T-cell (primary cell): ENCODE results near the gene CDIPT. TPM values are rescaled to one million over a fixed set of nuclear protein-coding genes. Genes with fewer than 3 reads are reported as not detected.

Experiments
- ATAC-seq, 4 experiments: fragments of 200-7000 bp in 3 of 4; fragments of 150-1000 bp in 1 of 4; cut with Tn5 transposase; replicated peaks in 1 of 4; 1 replicate in 3 of 4; 2 replicates in 1 of 4; pipeline ENCODE4 v1.10.0; 2021; ENCODE audit warnings: moderate library complexity in 3 of 4, mild to moderate bottlenecking in 2 of 4, moderate number of reproducible peaks in 1 of 4
- CTCF ChIA-PET, 2 donors: fragments of 300-600 bp; sonication (Branson Sonifier 250); formaldehyde crosslinking; loops; one replicate each; lab custom pipeline; 2022; ENCODE audit warnings: antibody characterized with exemption in 2 of 2; lab: Charles Lee
- POLR2A ChIA-PET, 2 donors: fragments of 300-600 bp; sonication (Branson Sonifier 250); formaldehyde crosslinking; loops; one replicate each; lab custom pipeline; 2022; ENCODE audit warnings: antibody characterized with exemption in 2 of 2; lab: Charles Lee
- DNase-seq, 35 experiments: peaks; one replicate each; pipeline versions ENCODE4 v3.0.0 to v3.0.0-alpha.2; 2013 to 2023
- H3K27ac ChIP-seq: one replicate; pipeline ENCODE4 v1.5.1; 2013; ENCODE audit warnings: low read length
- H3K27me3 ChIP-seq, 2 experiments: replicated peaks in 1 of 2; 1 replicate in 1 of 2; 2 replicates in 1 of 2; pipeline versions ENCODE4 v1.6.1 to v1.7.0; 2013; ENCODE audit warnings: low read length in 1 of 2, mixed read lengths in 1 of 2; ENCODE audit not compliant: control insufficient read depth in 2 of 2, insufficient read depth in 2 of 2; ENCODE audit errors: extremely low read depth in 1 of 2
- H3K36me3 ChIP-seq, 2 donors: 1 replicate in 1 of 2; 2 replicates in 1 of 2; pipeline versions ENCODE4 v1.6.1 to v1.7.0; 2013; ENCODE audit warnings: low read length in 1 of 2; ENCODE audit not compliant: control insufficient read depth in 2 of 2, insufficient read depth in 1 of 2; ENCODE audit errors: extremely low read depth in 1 of 2
- H3K4me1 ChIP-seq, 2 experiments: 1 replicate in 1 of 2; 2 replicates in 1 of 2; pipeline versions ENCODE4 v1.6.1 to v1.7.0; 2013; ENCODE audit warnings: low read length in 2 of 2, mixed read lengths in 1 of 2; ENCODE audit not compliant: insufficient read depth in 2 of 2, control insufficient read depth in 1 of 2; ENCODE audit errors: extremely low read depth in 1 of 2
- H3K4me3 ChIP-seq, 2 donors: 1 replicate in 1 of 2; 2 replicates in 1 of 2; pipeline versions ENCODE4 v1.5.1 to v1.7.0; 2013; ENCODE audit warnings: mild to moderate bottlenecking in 2 of 2, low read length in 1 of 2, moderate library complexity in 1 of 2; ENCODE audit not compliant: control insufficient read depth in 1 of 2; ENCODE audit errors: extremely low read depth in 1 of 2
- H3K9me3 ChIP-seq: 2 replicates; pipeline ENCODE4 v1.7.0; 2013
- H3K27ac Mint-ChIP-seq, 2 donors: one replicate each; pipeline ENCODE4 v1.8.0; 2020 to 2021; ENCODE audit warnings: mild to moderate bottlenecking in 2 of 2, mixed read lengths in 2 of 2
- H3K27me3 Mint-ChIP-seq, 2 donors: one replicate each; pipeline ENCODE4 v1.8.0; 2021 to 2022; ENCODE audit warnings: mixed read lengths in 2 of 2
- H3K36me3 Mint-ChIP-seq: one replicate; pipeline ENCODE4 v1.8.0; 2021; ENCODE audit warnings: mixed read lengths
- H3K4me1 Mint-ChIP-seq, 3 donors: one replicate each; pipeline ENCODE4 v1.8.0; 2020 to 2022; ENCODE audit warnings: mixed read lengths in 3 of 3, mild to moderate bottlenecking in 1 of 3
- H3K4me3 Mint-ChIP-seq, 3 donors: one replicate each; pipeline ENCODE4 v1.8.0; 2020 to 2022; ENCODE audit warnings: mild to moderate bottlenecking in 3 of 3, mixed read lengths in 3 of 3, moderate library complexity in 3 of 3
- H3K9me3 Mint-ChIP-seq, 3 donors: one replicate each; pipeline ENCODE4 v1.8.0; 2020 to 2022; ENCODE audit warnings: mixed read lengths in 3 of 3
- WGBS: methylation state at CpG from one replicate; pipeline ENCODE4 v1.1.5; 2013; ENCODE audit warnings: missing lambda C conversion rate; ENCODE audit not compliant: insufficient coverage; 5-methylcytosine and 5-hydroxymethylcytosine counted together
- total RNA-seq, 35 experiments: library from RNA in 6 of 35; stranded (reverse) in 6 of 35; fragments of 120-200 nt in 1 of 35; gene quantifications; one replicate each; pipeline versions ENCODE4 v1.2.1 to v1.2.4 and lab custom pipeline; 2013 to 2026

The CDIPT gene
- total RNA-seq, 5 donors from 2014 or later (not counting 1 experiment from before 2014, with no cell fraction given) = 37.1 to 87.0 (median 79.7) TPM

DNA sequence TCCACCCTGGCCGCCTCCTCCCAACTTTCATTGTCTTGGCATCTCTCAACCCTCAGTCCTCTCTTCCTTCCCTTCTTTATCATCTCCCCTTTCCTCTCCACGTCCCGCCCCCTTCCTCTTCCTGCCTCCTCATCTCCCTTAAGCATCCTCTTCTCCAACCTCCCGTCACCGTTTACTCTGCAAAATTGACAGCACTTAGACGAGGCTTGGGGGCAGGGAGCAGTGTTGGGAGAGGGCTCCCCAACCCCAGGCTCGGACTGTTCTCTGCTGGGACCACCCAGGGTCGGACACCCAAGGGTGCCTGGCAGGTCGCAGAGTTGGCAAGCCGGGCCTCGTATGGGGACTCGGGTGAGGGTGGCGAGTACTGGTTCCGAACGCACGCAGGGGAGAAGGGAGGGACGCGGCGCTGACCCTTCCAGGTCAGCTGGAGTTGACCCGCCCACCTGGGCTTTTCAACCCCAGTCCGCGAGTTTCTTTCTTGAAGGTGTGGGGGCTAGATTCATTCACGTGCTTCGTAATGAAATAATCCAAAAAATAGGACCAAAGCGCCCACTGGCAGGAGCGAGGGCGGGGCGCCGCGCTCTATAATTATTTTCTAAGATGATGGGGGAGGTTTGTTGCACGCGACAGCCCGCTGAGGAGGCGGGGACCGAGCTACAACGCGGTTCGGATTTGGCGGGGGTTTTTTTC, 47.8 kb downstream of the CDIPT start:
- POLR2A ChIA-PET = interaction anchor here in 1 of 2 donors (0.5 to 1.1 kb wide), 6 partner anchors 7 to 113 kb away, joined by 3 to 12 read pairs (median 4); partner anchors contain the start of gene KIF22

DNA sequence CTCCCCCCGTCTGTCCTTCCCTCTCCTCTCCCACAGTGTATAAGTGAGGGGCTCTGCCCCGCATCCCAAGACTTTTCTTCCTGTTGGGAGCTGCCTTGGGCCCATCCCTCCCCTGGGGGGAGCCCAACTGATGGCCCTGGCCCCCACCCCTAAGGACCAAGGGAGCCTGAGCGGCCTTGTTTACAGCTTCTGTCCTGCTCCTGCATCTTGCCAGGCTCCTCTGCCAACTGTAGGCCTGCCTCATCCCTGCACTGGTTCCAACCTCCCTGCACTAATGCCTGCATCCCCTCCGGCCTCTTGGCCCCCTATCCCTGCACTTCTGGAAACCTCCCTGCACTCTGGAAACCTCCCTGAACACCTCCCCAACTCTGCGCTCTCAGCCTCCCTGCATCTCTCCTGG, 48.4 kb downstream of the CDIPT start:
- peak overlapping the region; percentile 76 for H3K27ac ChIP-seq
- DNase-seq = no peak
- H3K36me3 ChIP-seq = peaks cover 4 to 24% of the 10 kb centered on the region in 2 donors
- H3K9me3 ChIP-seq = no peaks in the 10 kb centered on the region
- ChIA-PET POLR2A (no interaction called here), CTCF (interaction anchor here in 1 of 2 donors (0.6 kb wide), 1 partner anchor 9 kb away, joined by 4 read pairs; no protein-coding TSS in a partner anchor)
- H3K27me3 ChIP-seq = peaks cover 0 to 16% of the 10 kb centered on the region in 2 experiments
- H3K4me3 ChIP-seq = peak overlapping the region in 1 of 2 donors; percentile 38
- Mint-ChIP-seq H3K27me3 (peaks cover 0 to 2% of the 10 kb centered on the region in 2 donors), H3K4me3 (peak overlapping the region; percentile 89 to 94 (median 94)), H3K27ac (peak overlapping the region; percentile 96 to 97), H3K36me3 (peaks cover 14% of the 10 kb centered on the region), H3K9me3 (no peaks in the 10 kb centered on the region), H3K4me1 (peaks cover 62 to 81% (median 67%) of the 10 kb centered on the region in 3 donors)
- peaks cover 26 to 82% of the 10 kb centered on the region in 2 experiments for H3K4me1 ChIP-seq
- 94% methylated on average over 3 of the region's 5 CpGs for WGBS
- ATAC-seq = no peak

More for the DNA sequence above, 47.8 kb downstream of the CDIPT start:
- ATAC-seq = peak in 1 of 4 experiments; percentile 19
- peaks cover 0 to 2% of the 10 kb centered on the region in 2 donors for H3K27me3 Mint-ChIP-seq
- CTCF ChIA-PET = interaction anchor here (0.6 to 3.7 kb wide), 18 partner anchors 7 to 371 kb away, joined by 3 to 42 read pairs (median 4); partner anchors contain the start of genes C16orf54 (in 1 of the 2), HIRIP3 (in 1 of the 2), KIF22 (in 1 of the 2) and QPRT (in 1 of the 2)
- no peaks in the 10 kb centered on the region for H3K9me3 Mint-ChIP-seq
- peak in 9 of 35 experiments; percentile 11 to 60 (median 45) for DNase-seq
- Histone ChIP-seq H3K4me1 (peaks cover 28 to 82% of the 10 kb centered on the region in 2 experiments), H3K4me3 (peak overlapping the region; percentile 38 to 71), H3K27ac (peak overlapping the region; percentile 76), H3K9me3 (no peaks in the 10 kb centered on the region), H3K36me3 (peaks cover 4 to 20% of the 10 kb centered on the region in 2 donors), H3K27me3 (peaks cover 0 to 16% of the 10 kb centered on the region in 2 experiments)
- H3K4me3 Mint-ChIP-seq = peak overlapping the region; percentile 89 to 94 (median 94)
- peaks cover 62 to 81% (median 68%) of the 10 kb centered on the region in 3 donors for H3K4me1 Mint-ChIP-seq
- peak overlapping the region; percentile 96 to 97 for H3K27ac Mint-ChIP-seq
- WGBS = 8% methylated on average over 22 of the region's 39 CpGs
- peaks cover 16% of the 10 kb centered on the region for H3K36me3 Mint-ChIP-seq

DNA sequence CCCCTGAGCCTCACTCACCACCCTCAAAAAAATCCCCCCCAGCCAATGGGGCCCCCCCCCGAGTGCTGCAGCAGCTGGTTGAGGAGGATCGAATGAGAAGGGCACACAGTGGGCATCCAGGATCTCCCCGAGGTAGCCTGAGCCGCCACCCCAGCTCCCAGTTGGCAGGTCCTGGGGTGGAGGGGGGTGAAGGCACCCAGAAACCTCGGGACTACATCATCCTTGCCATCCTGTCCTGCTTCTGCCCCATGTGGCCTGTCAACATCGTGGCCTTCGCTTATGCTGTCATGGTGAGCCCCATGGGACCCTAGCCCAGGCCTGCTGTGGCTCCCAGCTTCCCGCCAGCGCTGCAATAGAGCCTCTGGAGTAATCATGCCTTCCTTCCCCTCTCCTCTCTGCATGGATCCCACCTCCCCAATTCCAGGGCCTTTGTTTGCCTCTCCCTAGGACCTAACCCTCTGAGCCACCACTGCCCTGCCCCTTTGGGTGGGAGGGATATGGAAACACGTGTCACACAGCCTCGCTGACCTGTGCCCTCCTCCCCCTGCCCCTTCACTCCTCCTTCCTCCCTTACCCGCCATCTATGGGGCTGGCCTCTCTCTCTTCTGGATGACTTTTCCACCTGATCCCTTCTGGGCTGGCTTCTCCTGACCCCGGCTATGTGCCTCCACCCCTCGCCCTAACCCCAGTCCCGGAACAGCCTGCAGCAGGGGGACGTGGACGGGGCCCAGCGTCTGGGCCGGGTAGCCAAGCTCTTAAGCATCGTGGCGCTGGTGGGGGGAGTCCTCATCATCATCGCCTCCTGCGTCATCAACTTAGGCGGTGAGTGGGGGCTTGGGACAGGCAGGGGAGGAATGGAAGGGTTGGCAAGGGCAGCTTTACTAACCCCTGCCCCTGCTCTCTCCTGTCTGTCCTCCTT, 49.1 kb downstream of the CDIPT start:
- Mint-ChIP-seq H3K4me3 (peak overlapping the region; percentile 24 to 94 (median 28)), H3K9me3 (no peaks in the 10 kb centered on the region), H3K4me1 (peaks cover 62 to 79% (median 64%) of the 10 kb centered on the region in 3 donors), H3K36me3 (peaks cover 11% of the 10 kb centered on the region), H3K27me3 (peaks cover 0 to 2% of the 10 kb centered on the region in 2 donors), H3K27ac (peak overlapping the region in 1 of 2 donors; percentile 57)
- Histone ChIP-seq H3K9me3 (no peaks in the 10 kb centered on the region), H3K4me3 (no peak overlapping the region), H3K4me1 (peaks cover 29 to 82% of the 10 kb centered on the region in 2 experiments), H3K27ac (no peak overlapping the region), H3K27me3 (peaks cover 0 to 16% of the 10 kb centered on the region in 2 experiments), H3K36me3 (peaks cover 0 to 25% of the 10 kb centered on the region in 2 donors)
- WGBS = 91% methylated on average over 8 of the region's 24 CpGs
- no peak for DNase-seq
- no peak for ATAC-seq
- POLR2A ChIA-PET = interaction anchor here in 1 of 2 donors (0.6 kb wide), 1 partner anchor 59 kb away, joined by 12 read pairs; no protein-coding TSS in a partner anchor
- CTCF ChIA-PET = interaction anchor here (0.6 to 0.7 kb wide), 2 partner anchors 13 to 32 kb away, joined by 3 read pairs; no protein-coding TSS in a partner anchor

DNA sequence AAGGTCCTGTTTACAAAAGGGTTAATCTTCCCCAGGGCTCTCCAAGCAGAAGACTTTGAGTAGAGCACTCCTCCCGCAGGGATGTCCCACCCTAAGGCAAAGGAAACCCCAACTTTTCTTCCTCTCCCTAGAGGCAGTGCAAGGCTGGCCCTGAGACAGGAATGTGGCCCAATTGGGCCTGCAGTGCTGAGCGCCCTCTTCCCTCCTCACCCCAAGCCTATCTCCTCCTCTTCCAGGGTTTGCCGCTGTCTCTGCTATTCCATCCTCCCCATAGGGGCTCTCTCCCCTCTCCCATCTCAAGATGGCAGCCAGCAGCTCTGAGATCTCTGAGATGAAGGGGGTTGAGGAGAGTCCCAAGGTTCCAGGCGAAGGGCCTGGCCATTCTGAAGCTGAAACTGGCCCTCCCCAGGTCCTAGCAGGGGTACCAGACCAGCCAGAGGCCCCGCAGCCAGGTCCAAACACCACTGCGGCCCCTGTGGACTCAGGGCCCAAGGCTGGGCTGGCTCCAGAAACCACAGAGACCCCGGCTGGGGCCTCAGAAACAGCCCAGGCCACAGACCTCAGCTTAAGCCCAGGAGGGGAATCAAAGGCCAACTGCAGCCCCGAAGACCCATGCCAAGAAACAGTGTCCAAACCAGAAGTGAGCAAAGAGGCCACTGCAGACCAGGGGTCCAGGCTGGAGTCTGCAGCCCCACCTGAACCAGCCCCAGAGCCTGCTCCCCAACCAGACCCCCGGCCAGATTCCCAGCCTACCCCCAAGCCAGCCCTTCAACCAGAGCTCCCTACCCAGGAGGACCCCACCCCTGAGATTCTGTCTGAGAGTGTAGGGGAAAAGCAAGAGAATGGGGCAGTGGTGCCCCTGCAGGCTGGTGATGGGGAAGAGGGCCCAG, 50.0 kb downstream of the CDIPT start:
- Histone ChIP-seq H3K27ac (no peak overlapping the region), H3K4me1 (peaks cover 34 to 82% of the 10 kb centered on the region in 2 experiments), H3K9me3 (no peaks in the 10 kb centered on the region), H3K36me3 (peaks cover 0 to 20% of the 10 kb centered on the region in 2 donors), H3K27me3 (peaks cover 0 to 16% of the 10 kb centered on the region in 2 experiments), H3K4me3 (no peak overlapping the region)
- Mint-ChIP-seq H3K36me3 (peaks cover 14% of the 10 kb centered on the region), H3K27ac (peak overlapping the region; percentile 55 to 71), H3K4me3 (peak overlapping the region; percentile 81 to 90 (median 82)), H3K4me1 (peaks cover 62 to 79% (median 64%) of the 10 kb centered on the region in 3 donors), H3K27me3 (peaks cover 0 to 2% of the 10 kb centered on the region in 2 donors), H3K9me3 (no peaks in the 10 kb centered on the region)
- WGBS = 89% methylated on average over 5 of the region's 9 CpGs
- POLR2A ChIA-PET = interaction anchor here in 1 of 2 donors (0.6 kb wide), 1 partner anchor 60 kb away, joined by 12 read pairs; no protein-coding TSS in a partner anchor
- no peak for ATAC-seq
- DNase-seq = no peak
- CTCF ChIA-PET = interaction anchor here in 1 of 2 donors (0.7 kb wide), 1 partner anchor 14 kb away, joined by 3 read pairs; no protein-coding TSS in a partner anchor

DNA sequence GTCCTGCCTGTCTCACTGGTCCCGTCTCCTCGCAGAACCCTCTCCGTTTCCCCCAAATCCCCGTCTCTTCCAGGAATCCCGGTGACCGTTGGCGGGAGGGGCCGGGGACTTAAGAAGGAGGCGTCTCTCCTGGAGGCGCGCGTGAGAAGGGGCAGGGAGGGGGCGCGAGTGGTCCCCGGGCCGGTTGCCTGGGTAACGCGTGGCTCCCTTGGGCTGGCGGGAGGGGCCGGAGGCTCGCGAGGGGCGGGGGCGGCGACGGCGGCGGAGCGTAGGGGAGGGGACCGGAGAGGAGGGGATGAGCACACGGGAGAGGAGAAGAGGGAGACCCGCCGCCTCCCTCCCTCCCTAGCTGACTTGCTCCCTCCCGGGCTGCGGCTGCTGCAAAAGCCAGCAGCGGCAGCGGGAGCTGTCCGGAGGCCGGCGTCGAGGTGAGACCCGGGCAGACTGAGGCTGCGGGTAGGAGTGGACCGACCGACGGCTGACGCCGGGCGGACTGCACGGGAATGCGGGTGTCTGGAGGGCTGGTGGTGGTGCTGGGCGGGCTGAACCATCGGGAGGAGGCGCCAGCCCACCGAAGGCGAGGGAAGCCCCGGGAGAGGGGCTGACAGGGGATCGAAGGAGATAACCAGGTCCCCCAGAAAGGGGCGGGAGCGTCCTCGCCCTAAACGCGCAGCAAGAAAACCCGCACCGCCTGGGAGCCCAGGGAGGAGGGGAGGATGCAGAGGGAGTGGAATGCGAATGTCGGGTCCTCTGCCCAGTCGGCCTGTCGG, 50.9 kb downstream of the CDIPT start, which contains the start of gene PRRT2:
PRRT2 (plus strand) TSS at position 298 of the 770 bp plus-strand sequence. CDS start 862 bp downstream, outside the sequence.
- H3K4me3 Mint-ChIP-seq = peak within 1 kb of the TSS; percentile 81 to 90 (median 82)
- ATAC-seq (no peak), DNase-seq (peak in 6 of 35 experiments; percentile 18 to 62 (median 36))
- ChIA-PET POLR2A (no interaction called here), CTCF (interaction anchor here in 1 of 2 donors (0.5 kb wide), 1 partner anchor 637 kb away, joined by 3 read pairs; no protein-coding TSS in a partner anchor)
- no peaks in the 10 kb centered on the region for H3K9me3 Mint-ChIP-seq
- Histone ChIP-seq H3K4me3 (peak within 1 kb of the TSS; percentile 69 to 72), H3K4me1 (peaks cover 34 to 81% of the 10 kb centered on the region in 2 experiments), H3K27me3 (peaks cover 0 to 16% of the 10 kb centered on the region in 2 experiments), H3K9me3 (no peaks in the 10 kb centered on the region), H3K27ac (peak within 1 kb of the TSS; percentile 66), H3K36me3 (peaks cover 0 to 19% of the 10 kb centered on the region in 2 donors)
- H3K36me3 Mint-ChIP-seq = peaks cover 14% of the 10 kb centered on the region
- H3K4me1 Mint-ChIP-seq = peaks cover 59 to 80% (median 63%) of the 10 kb centered on the region in 3 donors
- 15% methylated on average over 37 of the region's 69 CpGs for WGBS
- H3K27ac Mint-ChIP-seq = peak within 1 kb of the TSS; percentile 87 to 94
- H3K27me3 Mint-ChIP-seq = peaks cover 0 to 2% of the 10 kb centered on the region in 2 donors
